ENCODE measurements around the gene HIPK4. TPM values are rescaled to one million over a fixed set of nuclear protein-coding genes. Genes with fewer than 3 reads are reported as not detected.

The HIPK4 gene
- total RNA-seq, 3 donors from 2014 or later (not counting 1 experiment from before 2014, with no cell fraction given), result 0.14 to 0.29 TPM; not detected in 1

DNA sequence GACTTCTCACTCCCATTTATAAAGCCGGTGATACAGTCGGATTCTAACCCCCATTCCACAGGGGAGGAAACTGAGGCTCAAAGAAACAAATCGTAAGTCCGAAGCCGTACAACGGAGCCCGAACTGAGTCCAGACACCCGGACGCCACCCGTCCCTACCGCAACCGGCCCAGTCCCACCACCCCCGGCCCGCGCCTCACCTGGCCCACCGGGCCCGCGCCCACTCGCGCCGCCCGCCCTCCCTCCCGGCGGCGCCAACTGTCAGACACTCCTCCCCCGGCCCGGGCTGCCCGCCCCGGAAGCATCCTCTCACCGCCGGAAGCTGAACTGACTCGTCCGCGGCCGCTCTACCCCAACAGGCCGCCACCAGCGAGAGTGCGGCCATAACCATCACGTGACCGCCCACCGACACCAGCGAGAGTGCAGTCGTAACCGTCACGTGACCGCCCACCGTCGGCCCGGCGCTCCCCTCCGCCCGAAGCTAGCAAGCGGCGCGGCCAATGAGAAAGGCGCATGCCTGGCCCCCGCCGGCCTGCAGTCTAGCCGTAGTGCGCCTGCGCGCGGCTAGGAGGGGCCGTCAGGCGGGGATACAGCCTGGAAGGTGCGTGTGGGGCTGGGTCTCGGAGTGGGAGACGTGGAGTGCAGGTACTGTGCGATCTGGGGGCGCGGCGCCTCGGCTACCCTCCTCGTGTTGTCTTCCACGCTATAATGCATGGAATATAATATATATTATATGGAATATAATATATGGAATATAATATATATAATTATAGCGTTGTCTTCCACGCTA, 41.7 kb downstream of the HIPK4 start, which contains the start of the genes C19orf47 and PLD3:
C19orf47 (minus strand) TSS at position 273 of the 789 bp plus-strand sequence. CDS start 6,540 bp downstream, outside the sequence.
PLD3 (plus strand) TSS at position 571 of the 789 bp plus-strand sequence. CDS start 17,789 bp downstream, outside the sequence.
- Histone ChIP-seq H3K27ac (ENCODE audit: low read length) (peak within 1 kb of the TSS; percentile 68), H3K4me1 (ENCODE audit: control insufficient read depth, insufficient read depth, low read length) (peaks cover 18% of the 10 kb centered on the region), H3K9me3 (ENCODE audit: control insufficient read depth, insufficient read depth, low read length) (no peaks in the 10 kb centered on the region), H3K4me3 (ENCODE audit: low read length) (peak within 1 kb of the TSS; percentile 63), H3K27me3 (ENCODE audit: control insufficient read depth, insufficient read depth, low read length) (no peaks in the 10 kb centered on the region), H3K36me3 (ENCODE audit: control insufficient read depth, insufficient read depth, low read length) (no peaks in the 10 kb centered on the region)
- WGBS (ENCODE audit: insufficient coverage), result under 1% methylated on average over 67 of the region's 77 CpGs
- peak within 1 kb of the TSS; percentile 79 to 87 for H3K27ac Mint-ChIP-seq
- TF ChIP-seq, protein P1, sequence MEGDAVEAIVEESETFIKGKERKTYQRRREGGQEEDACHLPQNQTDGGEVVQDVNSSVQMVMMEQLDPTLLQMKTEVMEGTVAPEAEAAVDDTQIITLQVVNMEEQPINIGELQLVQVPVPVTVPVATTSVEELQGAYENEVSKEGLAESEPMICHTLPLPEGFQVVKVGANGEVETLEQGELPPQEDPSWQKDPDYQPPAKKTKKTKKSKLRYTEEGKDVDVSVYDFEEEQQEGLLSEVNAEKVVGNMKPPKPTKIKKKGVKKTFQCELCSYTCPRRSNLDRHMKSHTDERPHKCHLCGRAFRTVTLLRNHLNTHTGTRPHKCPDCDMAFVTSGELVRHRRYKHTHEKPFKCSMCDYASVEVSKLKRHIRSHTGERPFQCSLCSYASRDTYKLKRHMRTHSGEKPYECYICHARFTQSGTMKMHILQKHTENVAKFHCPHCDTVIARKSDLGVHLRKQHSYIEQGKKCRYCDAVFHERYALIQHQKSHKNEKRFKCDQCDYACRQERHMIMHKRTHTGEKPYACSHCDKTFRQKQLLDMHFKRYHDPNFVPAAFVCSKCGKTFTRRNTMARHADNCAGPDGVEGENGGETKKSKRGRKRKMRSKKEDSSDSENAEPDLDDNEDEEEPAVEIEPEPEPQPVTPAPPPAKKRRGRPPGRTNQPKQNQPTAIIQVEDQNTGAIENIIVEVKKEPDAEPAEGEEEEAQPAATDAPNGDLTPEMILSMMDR (IDR thresholded peaks at IDR 0.05), result no peak
- ATAC-seq (peak; percentile 91 to 98 (median 93)), DNase-seq (peak; percentile 96 to 99)
- H3K36me3 Mint-ChIP-seq, result no peaks in the 10 kb centered on the region
- no peaks in the 10 kb centered on the region for H3K27me3 Mint-ChIP-seq (ENCODE audit: low read depth in 2 of 2)
- H3K9me3 Mint-ChIP-seq, result no peaks in the 10 kb centered on the region
- H3K4me1 Mint-ChIP-seq, result peaks cover 27 to 31% of the 10 kb centered on the region in 2 donors
- intact Hi-C loops (cut with micrococcal nuclease), result loop anchor here (1.0 to 5.0 kb wide), 3 partner anchors 66 to 119 kb away; partner anchors contain the start of genes BLVRB and SPTBN4
- peak within 1 kb of the TSS; percentile 89 for H3K4me3 Mint-ChIP-seq

DNA sequence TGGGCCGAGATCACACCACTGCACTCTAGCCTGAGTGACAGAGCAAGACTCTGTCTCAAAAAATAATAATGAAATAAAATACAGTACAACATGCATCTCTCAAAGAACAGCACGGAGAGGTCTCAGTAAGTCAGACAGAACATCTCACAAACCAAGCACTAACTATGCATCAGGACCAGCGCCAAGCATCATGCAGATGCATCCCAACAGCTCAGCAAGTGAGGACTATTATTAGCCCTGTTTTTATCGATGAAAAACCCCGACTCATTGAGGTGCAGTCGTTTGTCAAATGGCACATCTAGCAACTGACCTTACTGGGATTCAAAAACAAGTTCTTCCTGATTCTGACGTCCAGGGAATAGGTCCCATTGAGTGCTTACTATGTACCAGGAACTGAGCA, 45.6 kb downstream of the HIPK4 start:
- Histone ChIP-seq H3K9me3 (ENCODE audit: control insufficient read depth, insufficient read depth, low read length) (no peaks in the 10 kb centered on the region), H3K4me1 (ENCODE audit: control insufficient read depth, insufficient read depth, low read length) (peaks cover 17% of the 10 kb centered on the region), H3K27ac (ENCODE audit: low read length) (no peak overlapping the region), H3K27me3 (ENCODE audit: control insufficient read depth, insufficient read depth, low read length) (no peaks in the 10 kb centered on the region), H3K36me3 (ENCODE audit: control insufficient read depth, insufficient read depth, low read length) (peaks cover 3% of the 10 kb centered on the region), H3K4me3 (ENCODE audit: low read length) (no peak overlapping the region)
- H3K4me3 Mint-ChIP-seq, result no peak overlapping the region
- intact Hi-C loops (cut with micrococcal nuclease), result no loop called here
- 66% methylated on average over 7 of the region's 7 CpGs for WGBS (ENCODE audit: insufficient coverage)
- H3K4me1 Mint-ChIP-seq, result peaks cover 18 to 34% of the 10 kb centered on the region in 2 donors
- no peaks in the 10 kb centered on the region for H3K9me3 Mint-ChIP-seq
- no peak for DNase-seq
- peak overlapping the region in 1 of 2 donors; percentile 14 for H3K27ac Mint-ChIP-seq
- TF ChIP-seq, protein P1 (IDR thresholded peaks at IDR 0.05), result no peak
- H3K36me3 Mint-ChIP-seq, result no peaks in the 10 kb centered on the region
- ATAC-seq, result no peak
- H3K27me3 Mint-ChIP-seq (ENCODE audit: low read depth in 2 of 2), result no peaks in the 10 kb centered on the region

DNA sequence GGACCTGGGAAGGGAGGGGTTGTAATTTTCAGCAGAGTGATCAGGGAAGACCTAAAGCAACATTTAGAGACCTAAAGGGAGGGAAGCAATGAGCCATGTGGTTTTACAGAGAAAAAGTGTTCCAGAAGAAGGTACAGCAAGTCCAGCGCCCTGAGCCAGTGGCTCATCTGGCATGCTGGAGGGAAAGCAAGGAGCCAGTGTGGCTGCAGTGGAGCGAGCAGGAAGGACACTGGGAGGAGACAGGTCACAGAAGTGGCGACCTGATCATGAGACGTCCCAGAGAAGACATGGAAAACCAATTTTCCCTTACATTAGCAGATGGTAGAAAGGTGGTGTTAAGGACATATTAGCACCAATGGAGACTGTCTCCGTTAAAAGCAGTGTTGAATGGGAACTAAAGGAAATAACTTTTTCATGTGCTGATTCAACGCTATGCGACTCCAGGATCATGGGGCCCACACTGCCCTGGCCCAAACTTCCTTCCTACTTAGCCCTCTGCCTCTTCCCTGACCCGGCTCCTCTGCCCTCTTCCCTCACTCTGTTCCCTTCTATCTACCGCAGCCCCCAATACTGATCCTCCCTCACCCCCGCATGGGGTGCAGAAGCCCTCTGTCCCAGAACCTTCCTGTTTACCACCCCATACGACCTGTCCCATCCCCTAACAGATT, 47.2 kb downstream of the HIPK4 start:
- intact Hi-C loops (cut with micrococcal nuclease), result no loop called here
- H3K4me1 ChIP-seq (ENCODE audit: control insufficient read depth, insufficient read depth, low read length), result peaks cover 8% of the 10 kb centered on the region
- no peak for DNase-seq

More for the DNA sequence above, 47.2 kb downstream of the HIPK4 start:
- peaks cover 4 to 19% of the 10 kb centered on the region in 2 donors for H3K4me1 Mint-ChIP-seq
- H3K27ac Mint-ChIP-seq, result no peak overlapping the region
- H3K9me3 ChIP-seq (ENCODE audit: control insufficient read depth, insufficient read depth, low read length), result no peaks in the 10 kb centered on the region
- TF ChIP-seq, protein P1 (IDR thresholded peaks at IDR 0.05), result no peak
- H3K27ac ChIP-seq (ENCODE audit: low read length), result no peak overlapping the region
- H3K4me3 Mint-ChIP-seq, result no peak overlapping the region
- H3K27me3 Mint-ChIP-seq (ENCODE audit: low read depth in 2 of 2), result no peaks in the 10 kb centered on the region
- ATAC-seq, result no peak
- H3K9me3 Mint-ChIP-seq, result no peaks in the 10 kb centered on the region
- no peaks in the 10 kb centered on the region for H3K27me3 ChIP-seq (ENCODE audit: control insufficient read depth, insufficient read depth, low read length)
- no peaks in the 10 kb centered on the region for H3K36me3 Mint-ChIP-seq
- WGBS (ENCODE audit: insufficient coverage), result 93% methylated on average over 10 of the region's 11 CpGs
- no peak overlapping the region for H3K4me3 ChIP-seq (ENCODE audit: low read length)
- peaks cover 3% of the 10 kb centered on the region for H3K36me3 ChIP-seq (ENCODE audit: control insufficient read depth, insufficient read depth, low read length)
